Measurements from ENCODE around the gene ALX3. TPM values are rescaled to one million over a fixed set of nuclear protein-coding genes. Genes with fewer than 3 reads are reported as not detected.

The ALX3 gene
- total and polyA plus RNA-seq, 10 donors, result 0.10 to 0.12 TPM; not detected in 8

DNA sequence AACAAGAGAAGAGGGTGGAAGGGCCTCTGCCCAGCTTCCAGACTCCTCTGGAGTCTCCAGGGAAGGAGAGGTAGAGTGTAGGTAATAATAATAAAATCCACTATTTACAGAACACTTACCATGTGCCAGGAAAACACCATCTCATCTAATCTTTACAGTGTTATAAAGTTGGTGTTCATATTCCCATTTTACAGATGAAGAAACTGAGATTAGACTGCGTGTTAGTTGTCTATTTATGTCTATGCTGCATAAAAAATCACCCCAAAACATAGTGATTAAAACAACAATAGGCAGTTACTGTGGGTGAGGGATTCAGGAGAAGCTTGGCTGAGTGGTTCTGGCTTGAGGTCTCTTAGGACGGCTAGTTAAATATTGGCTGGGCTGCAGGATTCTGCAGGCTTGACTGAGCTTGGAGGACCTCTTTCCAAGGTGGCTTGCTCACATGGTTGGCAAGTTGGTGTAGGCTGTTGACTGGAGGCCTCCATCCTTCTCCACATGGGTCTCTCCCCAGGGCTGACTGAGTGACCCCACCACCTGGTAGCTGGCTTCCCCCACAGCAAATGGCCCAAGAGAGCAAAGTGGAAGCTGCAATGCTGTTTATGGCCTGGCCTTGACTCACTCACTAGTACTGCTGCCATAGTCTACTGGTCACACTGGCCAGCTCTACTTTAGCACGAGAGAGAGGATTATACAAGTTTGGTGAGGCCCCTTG, 6.5 kb upstream of the ALX3 start:
- no peak overlapping the region for H3K27ac ChIP-seq
- 82 to 88% (median 85%) methylated on average over 3 of the region's 3 CpGs for WGBS, 5 donors
- DNase-seq, result no peak
- no peak overlapping the region for H3K4me3 ChIP-seq
- intact Hi-C loops (cut with DNase I; ENCODE audit: low total_unique reads), result no loop called here
- H3K36me3 ChIP-seq, result no peaks in the 10 kb centered on the region
- TF ChIP-seq CTCF (IDR thresholded peaks at IDR 0.05 in 8 of 11, conservative IDR thresholded peaks at IDR 0.05 in 3 of 11) (no peak), POLR2AphosphoS5 (IDR thresholded peaks at IDR 0.05) (no peak)
- no peaks in the 10 kb centered on the region for H3K4me1 ChIP-seq
- peaks cover 0 to 33% (median 8%) of the 10 kb centered on the region in 7 donors for H3K27me3 ChIP-seq (replicated peaks in 1 of 7)
- H3K9me3 ChIP-seq, result no peaks in the 10 kb centered on the region

- no peak for DNase-seq
- Histone ChIP-seq H3K36me3 (no peaks in the 10 kb centered on the region), H3K4me1 (peaks cover 11 to 20% (median 13%) of the 10 kb centered on the region in 6 donors), H3K27ac (no peak overlapping the region), H3K4me3 (no peak overlapping the region), H3K9me3 (no peaks in the 10 kb centered on the region), H3K27me3 (replicated peaks in 1 of 7) (peaks cover 11 to 56% (median 36%) of the 10 kb centered on the region in 7 donors)
- intact Hi-C loops (cut with DNase I; ENCODE audit: low total_unique reads), result no loop called here
- TF ChIP-seq CTCF (IDR thresholded peaks at IDR 0.05 in 8 of 11, conservative IDR thresholded peaks at IDR 0.05 in 3 of 11) (no peak), POLR2AphosphoS5 (IDR thresholded peaks at IDR 0.05) (no peak), POLR2A (IDR thresholded peaks at IDR 0.05) (no peak)
- 48 to 68% (median 56%) methylated on average over 4 of the region's 4 CpGs for WGBS, 5 donors
These were observed 3.7 kb upstream of the ALX3 start for GRCh38 chr1:110074166-110074565.

GRCh38 chr1:110070282-110070669, 196 bp downstream of the ALX3 start:
- Histone ChIP-seq H3K9me3 (no peaks in the 10 kb centered on the region), H3K4me3 (peak overlapping the region in 6 of 8 donors; percentile 9 to 59 (median 25)), H3K27ac (no peak overlapping the region), H3K4me1 (peaks cover 23 to 45% (median 32%) of the 10 kb centered on the region in 6 donors), H3K36me3 (no peaks in the 10 kb centered on the region), H3K27me3 (replicated peaks in 1 of 7) (peaks cover 20 to 83% (median 63%) of the 10 kb centered on the region in 7 donors)
- TF ChIP-seq POLR2A (IDR thresholded peaks at IDR 0.05) (no peak), POLR2AphosphoS5 (IDR thresholded peaks at IDR 0.05) (no peak), CTCF (IDR thresholded peaks at IDR 0.05 in 8 of 11, conservative IDR thresholded peaks at IDR 0.05 in 3 of 11) (no peak)
- intact Hi-C loops (cut with DNase I; ENCODE audit: low total_unique reads), result no loop called here
- peak; percentile 56 for DNase-seq
- WGBS, 5 donors, result 1 to 3% (median 2%) methylated on average over 16 to 52 of the region's 52 CpGs

GRCh38 chr1:110069404-110070281, 829 bp downstream of the ALX3 start:
- no peak overlapping the region for H3K27ac ChIP-seq
- 11 to 14% (median 13%) methylated on average over 42 to 64 of the region's 64 CpGs for WGBS, 5 donors
- H3K27me3 ChIP-seq (replicated peaks in 1 of 7), result peaks cover 20 to 88% (median 63%) of the 10 kb centered on the region in 7 donors
- peaks cover 23 to 45% (median 32%) of the 10 kb centered on the region in 6 donors for H3K4me1 ChIP-seq
- no peaks in the 10 kb centered on the region for H3K36me3 ChIP-seq
- H3K9me3 ChIP-seq, result no peaks in the 10 kb centered on the region
- intact Hi-C loops (cut with DNase I; ENCODE audit: low total_unique reads), result no loop called here
- TF ChIP-seq POLR2AphosphoS5 (IDR thresholded peaks at IDR 0.05), result peak in 1 of 3 donors; percentile 50
- no peak for TF ChIP-seq CTCF (IDR thresholded peaks at IDR 0.05 in 8 of 11, conservative IDR thresholded peaks at IDR 0.05 in 3 of 11)
- TF ChIP-seq POLR2A (IDR thresholded peaks at IDR 0.05), result no peak
- peak; percentile 74 for DNase-seq
- peak overlapping the region in 7 of 8 donors; percentile 8 to 59 (median 24) for H3K4me3 ChIP-seq

Data from spleen (tissue), 11 donors.